Neuron (in vitro differentiated cells): ENCODE results near the gene LITAF.

ENCODE experiments used
- H2AFZ ChIP-seq: one replicate; pipeline ENCODE4 v1.6.1; 2013; ENCODE audit warnings: low read depth, mild to moderate bottlenecking, inconsistent platforms, low read length, moderate library complexity
- H3K27me3 ChIP-seq: one replicate; pipeline ENCODE4 v1.6.1; 2013; ENCODE audit warnings: low read length; ENCODE audit not compliant: insufficient read depth
- H3K36me3 ChIP-seq: one replicate; pipeline ENCODE4 v1.6.1; 2013; ENCODE audit warnings: low read length; ENCODE audit not compliant: insufficient read depth
- H3K4me1 ChIP-seq: one replicate; pipeline ENCODE4 v1.6.1; 2013; ENCODE audit warnings: low read length; ENCODE audit not compliant: insufficient read depth
- H3K4me3 ChIP-seq: 2 replicates; pipeline ENCODE4 v1.5.1; 2013; ENCODE audit warnings: mild to moderate bottlenecking, low read length, moderate library complexity
- H3K9me3 ChIP-seq: one replicate; pipeline ENCODE4 v1.6.1; 2013; ENCODE audit warnings: low read length

Gene LITAF

GRCh38 chr16:11627292-11627663, 40.6 kb upstream of the LITAF start:
- Histone ChIP-seq H3K4me3 (no peak overlapping the region), H3K36me3 (no peaks in the 10 kb centered on the region), H3K27me3 (peaks cover 3% of the 10 kb centered on the region), H3K4me1 (peaks cover 4% of the 10 kb centered on the region), H3K9me3 (no peaks in the 10 kb centered on the region), H2AFZ (no peak overlapping the region)

- Histone ChIP-seq H2AFZ (no peak overlapping the region), H3K9me3 (no peaks in the 10 kb centered on the region), H3K4me1 (peaks cover 6% of the 10 kb centered on the region), H3K27me3 (peaks cover 3% of the 10 kb centered on the region), H3K36me3 (no peaks in the 10 kb centered on the region), H3K4me3 (no peak overlapping the region)
These were observed 40.1 kb upstream of the LITAF start for GRCh38 chr16:11626657-11627291.

GRCh38 chr16:11625769-11626168, 39.0 kb upstream of the LITAF start:
- H3K9me3 ChIP-seq = no peaks in the 10 kb centered on the region

GRCh38 chr16:11624636-11625607, 38.2 kb upstream of the LITAF start:
- peaks cover 3% of the 10 kb centered on the region for H3K27me3 ChIP-seq
- no peaks in the 10 kb centered on the region for H3K36me3 ChIP-seq
- H3K9me3 ChIP-seq = no peaks in the 10 kb centered on the region
- no peak overlapping the region for H3K4me3 ChIP-seq
- no peak overlapping the region for H2AFZ ChIP-seq
- H3K4me1 ChIP-seq = peaks cover 6% of the 10 kb centered on the region

More at GRCh38 chr16:11625769-11626168, 39.0 kb upstream of the LITAF start:
- Histone ChIP-seq H3K4me1 (peaks cover 6% of the 10 kb centered on the region), H3K36me3 (no peaks in the 10 kb centered on the region), H3K27me3 (peaks cover 3% of the 10 kb centered on the region), H3K4me3 (no peak overlapping the region), H2AFZ (no peak overlapping the region)

GRCh38 chr16:11624205-11624604, 37.5 kb upstream of the LITAF start:
- no peak overlapping the region for H2AFZ ChIP-seq
- no peak overlapping the region for H3K4me3 ChIP-seq
- peaks cover 3% of the 10 kb centered on the region for H3K27me3 ChIP-seq
- no peaks in the 10 kb centered on the region for H3K36me3 ChIP-seq
- H3K9me3 ChIP-seq = no peaks in the 10 kb centered on the region
- H3K4me1 ChIP-seq = peaks cover 6% of the 10 kb centered on the region

- no peak overlapping the region for H3K4me3 ChIP-seq
- no peaks in the 10 kb centered on the region for H3K9me3 ChIP-seq
- H3K4me1 ChIP-seq = peaks cover 6% of the 10 kb centered on the region
- H3K27me3 ChIP-seq = no peaks in the 10 kb centered on the region
- no peaks in the 10 kb centered on the region for H3K36me3 ChIP-seq
- peak overlapping the region; percentile 52 for H2AFZ ChIP-seq
These were observed 35.4 kb upstream of the LITAF start for GRCh38 chr16:11621920-11622651.

GRCh38 chr16:11621539-11621919, 34.8 kb upstream of the LITAF start:
- H3K4me3 ChIP-seq = no peak overlapping the region
- no peaks in the 10 kb centered on the region for H3K36me3 ChIP-seq
- H3K4me1 ChIP-seq = peaks cover 6% of the 10 kb centered on the region
- no peaks in the 10 kb centered on the region for H3K27me3 ChIP-seq
- no peak overlapping the region for H2AFZ ChIP-seq
- H3K9me3 ChIP-seq = no peaks in the 10 kb centered on the region

GRCh38 chr16:11620243-11621003, 33.7 kb upstream of the LITAF start:
- Histone ChIP-seq H3K4me3 (no peak overlapping the region), H2AFZ (no peak overlapping the region), H3K27me3 (no peaks in the 10 kb centered on the region), H3K36me3 (no peaks in the 10 kb centered on the region), H3K4me1 (peaks cover 6% of the 10 kb centered on the region), H3K9me3 (no peaks in the 10 kb centered on the region)

- no peaks in the 10 kb centered on the region for H3K36me3 ChIP-seq
- peaks cover 6% of the 10 kb centered on the region for H3K4me1 ChIP-seq
- no peak overlapping the region for H3K4me3 ChIP-seq
- H3K27me3 ChIP-seq = no peaks in the 10 kb centered on the region
- H3K9me3 ChIP-seq = no peaks in the 10 kb centered on the region
- no peak overlapping the region for H2AFZ ChIP-seq
These were observed 32.7 kb upstream of the LITAF start for GRCh38 chr16:11619327-11619851.

- Histone ChIP-seq H3K4me3 (no peak overlapping the region), H3K9me3 (no peaks in the 10 kb centered on the region), H3K27me3 (peaks cover 4% of the 10 kb centered on the region), H3K4me1 (peaks cover 6% of the 10 kb centered on the region), H3K36me3 (no peaks in the 10 kb centered on the region), H2AFZ (no peak overlapping the region)
These were observed 31.5 kb upstream of the LITAF start for GRCh38 chr16:11618107-11618717.

GRCh38 chr16:11615748-11616447, 29.2 kb upstream of the LITAF start:
- H2AFZ ChIP-seq = no peak overlapping the region
- no peaks in the 10 kb centered on the region for H3K9me3 ChIP-seq
- H3K4me3 ChIP-seq = no peak overlapping the region
- peaks cover 14% of the 10 kb centered on the region for H3K27me3 ChIP-seq
- H3K4me1 ChIP-seq = no peaks in the 10 kb centered on the region
- no peaks in the 10 kb centered on the region for H3K36me3 ChIP-seq
